ENCODE measurements around the gene GFRA1.

DNA sequence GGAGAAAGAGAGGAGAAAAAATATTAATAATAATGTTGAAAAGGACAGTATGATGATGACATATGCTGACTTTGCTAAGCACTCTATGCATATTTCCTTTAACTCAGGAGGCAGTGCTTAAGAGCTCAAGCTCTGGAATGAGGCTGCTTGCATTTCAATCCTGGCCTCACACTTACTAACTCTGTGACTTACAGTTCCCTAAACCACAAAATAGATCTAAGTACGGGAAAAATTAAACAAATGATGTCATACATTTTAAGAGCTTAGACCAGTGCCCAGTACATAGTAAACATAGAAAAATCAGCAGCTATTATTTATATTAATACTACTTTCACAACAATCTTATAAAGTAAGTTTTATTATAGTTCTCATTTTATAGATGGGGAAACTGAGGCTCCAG lies 61.3 kb downstream of the GFRA1 start:
- TF ChIP-seq, protein P1, sequence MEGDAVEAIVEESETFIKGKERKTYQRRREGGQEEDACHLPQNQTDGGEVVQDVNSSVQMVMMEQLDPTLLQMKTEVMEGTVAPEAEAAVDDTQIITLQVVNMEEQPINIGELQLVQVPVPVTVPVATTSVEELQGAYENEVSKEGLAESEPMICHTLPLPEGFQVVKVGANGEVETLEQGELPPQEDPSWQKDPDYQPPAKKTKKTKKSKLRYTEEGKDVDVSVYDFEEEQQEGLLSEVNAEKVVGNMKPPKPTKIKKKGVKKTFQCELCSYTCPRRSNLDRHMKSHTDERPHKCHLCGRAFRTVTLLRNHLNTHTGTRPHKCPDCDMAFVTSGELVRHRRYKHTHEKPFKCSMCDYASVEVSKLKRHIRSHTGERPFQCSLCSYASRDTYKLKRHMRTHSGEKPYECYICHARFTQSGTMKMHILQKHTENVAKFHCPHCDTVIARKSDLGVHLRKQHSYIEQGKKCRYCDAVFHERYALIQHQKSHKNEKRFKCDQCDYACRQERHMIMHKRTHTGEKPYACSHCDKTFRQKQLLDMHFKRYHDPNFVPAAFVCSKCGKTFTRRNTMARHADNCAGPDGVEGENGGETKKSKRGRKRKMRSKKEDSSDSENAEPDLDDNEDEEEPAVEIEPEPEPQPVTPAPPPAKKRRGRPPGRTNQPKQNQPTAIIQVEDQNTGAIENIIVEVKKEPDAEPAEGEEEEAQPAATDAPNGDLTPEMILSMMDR (IDR thresholded peaks at IDR 0.05; ENCODE audit: insufficient read depth, low read length, poor library complexity, severe bottlenecking) = no peak
- no peak for TF ChIP-seq EZH2phosphoT487 (conservative IDR thresholded peaks at IDR 0.05; ENCODE audit: low read length)
